K562 (cell line): ENCODE data around the gene GFRA1. TPM values are rescaled to one million over a fixed set of nuclear protein-coding genes. Genes with fewer than 3 reads are reported as not detected.

Experiments
- ATAC-seq: fragments of 200-7000 bp; cut with Tn5 transposase; 3 replicates; pipeline ENCODE4 v1.9.1; 2020; ENCODE audit warnings: moderate library complexity
- BruUV-seq: library from RNA; stranded (reverse); fragments of 400-500 nt; replicated peaks from 2 replicates; lab custom pipeline; 2021; lab: Mats Ljungman, UMichigan
- CTCF ChIA-PET: fragments of 300-600 bp; formaldehyde crosslinking; extraction: SDS; loops from one replicate; lab custom pipeline; 2021; ENCODE audit warnings: low intra/inter-chr PET ratio; lab: Yijun Ruan, JAX
- POLR2A ChIA-PET: fragments of 300-600, 350-650 bp; sonication (Branson Sonifier 250); formaldehyde crosslinking; extraction: SDS; loops from one replicate; lab custom pipeline; 2021; ENCODE audit warnings: antibody characterized with exemption, inconsistent platforms; lab: Yijun Ruan, JAX
- DNase-seq, 4 experiments: peaks; one replicate each; pipeline versions ENCODE4 v3.0.0 to v3.0.0-alpha.2; 2011 to 2018; ENCODE audit warnings: low spot score in 3 of 4, mixed read lengths in 3 of 4; ENCODE audit errors: extremely low read depth in 1 of 4
- FAIRE-seq: peaks from 2 replicates; lab custom pipeline; 2011; peaks lifted over from hg19 to GRCh38; lab: Jason Lieb, UNC
- H2AFZ ChIP-seq: 2 replicates; pipeline ENCODE4 v1.6.0; 2011; ENCODE audit warnings: low read depth, low read length, control low read depth, inconsistent platforms
- H3K27ac ChIP-seq: fragments of 200-600 bp; 3 replicates; pipeline ENCODE4 v1.8.0; 2011; ENCODE audit warnings: low read depth, mild to moderate bottlenecking, control low read depth, inconsistent platforms, low read length, moderate library complexity, mixed read lengths; ENCODE audit errors: extremely low read depth
- H3K27me3 ChIP-seq, 2 experiments: fragments of 300-600 bp in 1 of 2; 2 replicates in 1 of 2; 3 replicates in 1 of 2; pipeline versions ENCODE4 v1.6.0 to v1.8.0; 2011; ENCODE audit warnings: inconsistent platforms in 2 of 2, low read length in 2 of 2, mild to moderate bottlenecking in 1 of 2, mixed read lengths in 1 of 2, moderate library complexity in 1 of 2; ENCODE audit not compliant: control insufficient read depth in 2 of 2, insufficient read depth in 2 of 2
- H3K36me3 ChIP-seq: fragments of 300-600 bp; 3 replicates; pipeline ENCODE4 v1.8.0; 2011; ENCODE audit warnings: mild to moderate bottlenecking, low read length, inconsistent platforms; ENCODE audit not compliant: control insufficient read depth, insufficient read depth
- H3K4me1 ChIP-seq, 2 experiments: fragments of 200-600 bp in 1 of 2; replicated peaks in 1 of 2; 2 replicates in 1 of 2; 3 replicates in 1 of 2; pipeline versions ENCODE4 v1.5.1 to v1.8.0; 2011; ENCODE audit warnings: inconsistent platforms in 2 of 2, low read length in 2 of 2, mild to moderate bottlenecking in 1 of 2, mixed read lengths in 1 of 2, moderate library complexity in 1 of 2; ENCODE audit not compliant: control insufficient read depth in 2 of 2, insufficient read depth in 2 of 2
- H3K4me2 ChIP-seq: 2 replicates; pipeline ENCODE4 v1.6.1; 2011; ENCODE audit warnings: low read length, control low read depth, inconsistent platforms, mixed read lengths; ENCODE audit not compliant: insufficient read depth
- H3K4me3 ChIP-seq: fragments of 200-600 bp; sonication (generic), shearing (Covaris generic); 2 replicates; pipeline ENCODE4 v1.5.1; 2016; ENCODE audit warnings: control low read depth, inconsistent platforms
- H3K79me2 ChIP-seq: fragments of 200-600 bp; 3 replicates; pipeline ENCODE4 v1.8.0; 2011; ENCODE audit warnings: low read length, inconsistent platforms; ENCODE audit not compliant: control insufficient read depth, insufficient read depth
- H3K9ac ChIP-seq, 2 experiments: 2 replicates each; pipeline versions ENCODE4 v1.6.0 to v1.6.1; 2011; ENCODE audit warnings: low read depth in 2 of 2, low read length in 2 of 2, control low read depth in 1 of 2, inconsistent platforms in 1 of 2, mild to moderate bottlenecking in 1 of 2, mixed read lengths in 1 of 2; ENCODE audit not compliant: insufficient read depth in 1 of 2
- H3K9me1 ChIP-seq: one replicate; pipeline ENCODE4 v1.6.0; 2011; ENCODE audit warnings: inconsistent platforms, mild to moderate bottlenecking, low read length, moderate library complexity; ENCODE audit not compliant: control insufficient read depth, insufficient read depth
- H3K9me3 ChIP-seq: replicated peaks from 2 replicates; pipeline ENCODE4 v1.5.1; 2011; ENCODE audit warnings: low read depth, low read length, inconsistent platforms; ENCODE audit not compliant: control insufficient read depth, insufficient read depth
- H4K20me1 ChIP-seq: replicated peaks from 2 replicates; pipeline ENCODE4 v1.6.1; 2011; ENCODE audit warnings: low read length, inconsistent platforms, mixed read lengths; ENCODE audit not compliant: control insufficient read depth, insufficient read depth
- CBX8 ChIP-seq: fragments of 200-600 bp; sonication (generic); IDR thresholded peaks from 2 replicates; pipeline ENCODE4 v1.6.1; 2012; ENCODE audit warnings: borderline replicate concordance, mixed run types, low read depth, mild to moderate bottlenecking, moderate library complexity, mixed read lengths, low read length, control low read depth, inconsistent platforms; ENCODE audit not compliant: poor library complexity, severe bottlenecking; ENCODE audit errors: extremely low read depth
- CXXC5 ChIP-seq: fragments of 250-450 bp; sonication (Bioruptor Pico); IDR thresholded peaks from 2 replicates; pipeline ENCODE4 v1.8.0; 2022; ENCODE audit warnings: inconsistent platforms, mild to moderate bottlenecking, moderate library complexity
- FOXA3 ChIP-seq, 2 experiments: fragments of 450-650 bp in 1 of 2; sonication (generic) in 1 of 2; formaldehyde crosslinking; IDR thresholded peaks in 1 of 2; conservative IDR thresholded peaks in 1 of 2; 2 replicates each; pipeline versions ENCODE4 v1.4.0 to v1.8.0; 2020 to 2022; ENCODE audit warnings: mild to moderate bottlenecking in 2 of 2, missing genetic modification reagents in 1 of 2
- FOXP1 ChIP-seq: sonication (generic); formaldehyde crosslinking; IDR thresholded peaks from 2 replicates; pipeline ENCODE4 v1.8.0; 2022; ENCODE audit warnings: mild to moderate bottlenecking, missing genetic modification reagents
- FUS ChIP-seq: fragments of 200-400 bp; formaldehyde crosslinking; optimal IDR thresholded peaks from 2 replicates; pipeline ENCODE3; 2017; ENCODE audit warnings: low read depth, low read length
- MAFG ChIP-seq: fragments of 450-650 bp; conservative IDR thresholded peaks from 2 replicates; pipeline ENCODE4 v1.6.1; 2016; ENCODE audit warnings: missing genetic modification characterization, missing compliant biosample characterization
- NFATC3 ChIP-seq: fragments of 450-650 bp; IDR thresholded peaks from 2 replicates; pipeline ENCODE4 v1.6.1; 2017; ENCODE audit warnings: mild to moderate bottlenecking
- PATZ1 ChIP-seq: fragments of 250-450 bp; sonication (Bioruptor Pico); IDR thresholded peaks from 2 replicates; pipeline ENCODE4 v1.5.0; 2020; ENCODE audit warnings: mild to moderate bottlenecking, borderline replicate concordance
- PML ChIP-seq: IDR thresholded peaks from 2 replicates; pipeline ENCODE4 v1.6.1; 2012; ENCODE audit warnings: low read length, inconsistent platforms
- RBBP5 ChIP-seq: fragments of 200-600 bp; sonication (generic); IDR thresholded peaks from 2 replicates; pipeline ENCODE4 v1.6.1; 2012; ENCODE audit warnings: borderline replicate concordance, mild to moderate bottlenecking, low read length, control low read depth, inconsistent platforms; ENCODE audit not compliant: insufficient read depth, poor library complexity, severe bottlenecking
- SIRT6 ChIP-seq: IDR thresholded peaks from one replicate; pipeline ENCODE4 v1.6.1; 2012; ENCODE audit warnings: low read depth, mild to moderate bottlenecking, control low read depth, inconsistent platforms, low read length, moderate library complexity
- SPI1 ChIP-seq: IDR thresholded peaks from 2 replicates; pipeline ENCODE4 v1.6.1; 2011; ENCODE audit warnings: low read depth, low read length, control low read depth, borderline replicate concordance
- TAF1 ChIP-seq: IDR thresholded peaks from 2 replicates; pipeline ENCODE4 v1.6.1; 2011; ENCODE audit warnings: mild to moderate bottlenecking, low read length, moderate library complexity; ENCODE audit not compliant: insufficient read depth, control insufficient read depth, severe bottlenecking; ENCODE audit errors: extremely low read depth
- ZBTB8A ChIP-seq: fragments of 450-650 bp; IDR thresholded peaks from 2 replicates; pipeline ENCODE4 v1.6.1; 2018; ENCODE audit warnings: mild to moderate bottlenecking, moderate library complexity; ENCODE audit not compliant: partially characterized antibody
- ZNF384 ChIP-seq: IDR thresholded peaks from 2 replicates; pipeline ENCODE4 v1.6.1; 2012; ENCODE audit warnings: low read depth, low read length, improper control_type of control experiment
- WGBS: fragments of 100-300 bp; shearing (Covaris generic); methylation state at CpG from one replicate; pipeline ENCODE4 v1.1.6; 2016; ENCODE audit warnings: low coverage, mixed read lengths; ENCODE audit not compliant: insufficient coverage; ENCODE audit errors: missing lambda C conversion rate; 5-methylcytosine and 5-hydroxymethylcytosine counted together
- in situ Hi-C: fragments of 300-500 bp; cut with MboI; formaldehyde crosslinking; loops from 4 replicates; pipeline ENCODE4 v1.15.0; 2018; ENCODE audit warnings: inconsistent platforms, mixed read lengths
- intact Hi-C: fragments of 100-400 bp; cut with micrococcal nuclease; formaldehyde crosslinking; loops from 2 replicates; pipeline ENCODE4 v1.14.2; 2022
- polyA plus RNA-seq, 8 experiments: library from polyadenylated mRNA; depleted of rRNA in 4 of 8; stranded (reverse) in 5 of 8; unstranded in 3 of 8; fragments of >200 nt; fragmentation: Nextera tagmentation in 2 of 8; fragmentation: Illumina TruSeq in 1 of 8; extraction: Ambion mirVana in 2 of 8; extraction: Trizol in 1 of 8; gene quantifications; 2 replicates each; pipeline versions ENCODE4 v1.2.1 to v1.2.3, GENCODE V29; 2011 to 2014; ENCODE audit warnings: inconsistent platforms in 1 of 8, missing spikeins in 1 of 8
- total RNA-seq, 7 experiments: library from RNA; depleted of rRNA in 6 of 7; stranded (reverse); fragments of >200 nt in 6 of 7; fragmentation: Illumina TruSeq in 2 of 7; extraction: Trizol in 2 of 7; gene quantifications; 2 replicates each; pipeline versions ENCODE4 v1.2.1 to v1.2.3, GENCODE V29; 2011 to 2021; ENCODE audit warnings: low replicate concordance in 1 of 7

GFRA1 gene
- total and polyA plus RNA-seq, 9 of the 15 experiments (the other 6 are each of a cell fraction or from before 2014, with no cell fraction given): 0.04 TPM; not detected in 8

- no peaks in the 10 kb centered on the region for H4K20me1 ChIP-seq
- CTCF ChIA-PET: no interaction called here
- no peak for ATAC-seq
- WGBS: 8% methylated on average over 2 of the region's 3 CpGs
- TF ChIP-seq CBX8 (no peak), PML (no peak), TAF1 (no peak)
- H3K9me3 ChIP-seq: no peaks in the 10 kb centered on the region
- in situ Hi-C loops (no loop called here), intact Hi-C loops (no loop called here)
- no TSS peak for BruUV-seq
- no peak for DNase-seq
- H3K4me3 ChIP-seq: no peak overlapping the region
- no peak overlapping the region for H2AFZ ChIP-seq
- POLR2A ChIA-PET: no interaction called here
- H3K9me1 ChIP-seq: no peaks in the 10 kb centered on the region
- no peaks in the 10 kb centered on the region for H3K79me2 ChIP-seq
- H3K9ac ChIP-seq: no peak overlapping the region
- H3K27me3 ChIP-seq: no peaks in the 10 kb centered on the region
- no peaks in the 10 kb centered on the region for H3K36me3 ChIP-seq
- no peaks in the 10 kb centered on the region for H3K4me1 ChIP-seq
- no peak for FAIRE-seq
- no peak overlapping the region for H3K27ac ChIP-seq
- no peak overlapping the region for H3K4me2 ChIP-seq
Measured at GRCh38 chr10:116221053-116221452, 52.0 kb downstream of the GFRA1 start.

- H3K36me3 ChIP-seq: no peaks in the 10 kb centered on the region
- ATAC-seq (no peak), DNase-seq (no peak), FAIRE-seq (no peak)
- H3K9ac ChIP-seq: no peak overlapping the region
- intact Hi-C loops (no loop called here), in situ Hi-C loops (no loop called here)
- WGBS: 0% methylated on average over 3 of the region's 3 CpGs
- H3K79me2 ChIP-seq: no peaks in the 10 kb centered on the region
- no peaks in the 10 kb centered on the region for H3K27me3 ChIP-seq
- BruUV-seq: no TSS peak
- no peaks in the 10 kb centered on the region for H4K20me1 ChIP-seq
- POLR2A ChIA-PET: no interaction called here
- H3K4me3 ChIP-seq: no peak overlapping the region
- H3K4me1 ChIP-seq: no peaks in the 10 kb centered on the region
- no peak overlapping the region for H3K27ac ChIP-seq
- H3K4me2 ChIP-seq: no peak overlapping the region
- H3K9me1 ChIP-seq: no peaks in the 10 kb centered on the region
- no peak overlapping the region for H2AFZ ChIP-seq
- CTCF ChIA-PET: no interaction called here
- no peaks in the 10 kb centered on the region for H3K9me3 ChIP-seq
- TF ChIP-seq ZNF384 (no peak), SIRT6 (no peak), FOXA3 (CRISPR knock-in tag; conservative IDR thresholded peaks at IDR 0.05 in 1 of 2, IDR thresholded peaks at IDR 0.05 in 1 of 2) (no peak), FOXP1 (CRISPR knock-in tag) (no peak), RBBP5 (no peak), NFATC3 (no peak), FUS (no peak), PATZ1 (no peak), SPI1 (no peak), MAFG (tag) (no peak), CXXC5 (no peak), ZBTB8A (no peak)
Measured at GRCh38 chr10:116216676-116217075, 56.3 kb downstream of the GFRA1 start.
